Stimulated activated CD4-positive, alpha-beta T cell treated with anti-CD3 and anti-CD28 coated beads, TNF-alpha, amount 100 ng/mL, for 1 hour (primary cell): Measurements from ENCODE around the gene PSMD8.
"Not testable (repeated sequence)": the region's sequence is repeated elsewhere in the genome, so short reads cannot be mapped to it uniquely, and the experiment has no call there.

Experiments
- DNase-seq, 3 donors: peaks; one replicate each; pipeline ENCODE4 v3.0.0-alpha.2; 2020; ENCODE audit warnings: low read depth in 3 of 3, low spot score in 1 of 3

PSMD8 gene

GRCh38 chr19:38361633-38362075, 12.7 kb upstream of the PSMD8 start:
- peak in 1 of 3 donors; percentile 46 for DNase-seq

- peak; percentile 29 to 52 (median 35) for DNase-seq
Measured at GRCh38 chr19:38362076-38362945, 12.1 kb upstream of the PSMD8 start.

- not testable (repeated sequence) for DNase-seq
Measured at GRCh38 chr19:38362946-38363688, 11.3 kb upstream of the PSMD8 start.

GRCh38 chr19:38367041-38367440, 7.3 kb upstream of the PSMD8 start:
- DNase-seq: no peak

- DNase-seq: no peak
Measured at GRCh38 chr19:38369584-38369983, 4.8 kb upstream of the PSMD8 start.

GRCh38 chr19:38370299-38370698, 4.1 kb upstream of the PSMD8 start:
- DNase-seq: no peak

GRCh38 chr19:38371081-38371480, 3.3 kb upstream of the PSMD8 start:
- DNase-seq: no peak

- no peak for DNase-seq
Measured at GRCh38 chr19:38373907-38374331, 452 bp upstream of the PSMD8 start.

GRCh38 chr19:38375098-38375493, 725 bp downstream of the PSMD8 start:
- no peak for DNase-seq

GRCh38 chr19:38375748-38376147, 1.4 kb downstream of the PSMD8 start:
- DNase-seq: no peak

- no peak for DNase-seq
Measured at GRCh38 chr19:38376576-38376975, 2.2 kb downstream of the PSMD8 start.

- DNase-seq: no peak
Measured at GRCh38 chr19:38377052-38377451, 2.7 kb downstream of the PSMD8 start.

- no peak for DNase-seq
Measured at GRCh38 chr19:38378866-38379265, 4.5 kb downstream of the PSMD8 start.

- DNase-seq: no peak
Measured at GRCh38 chr19:38381138-38381537, 6.8 kb downstream of the PSMD8 start.

GRCh38 chr19:38383184-38383583, 8.8 kb downstream of the PSMD8 start:
- no peak for DNase-seq

GRCh38 chr19:38383743-38384142, 9.4 kb downstream of the PSMD8 start:
- no peak for DNase-seq

- DNase-seq: no peak
Measured at GRCh38 chr19:38384209-38385027, 10.0 kb downstream of the PSMD8 start.

GRCh38 chr19:38385057-38385803, 10.9 kb downstream of the PSMD8 start:
- DNase-seq: no peak

GRCh38 chr19:38385804-38386257, 11.5 kb downstream of the PSMD8 start:
- no peak for DNase-seq

GRCh38 chr19:38386300-38386970, 12.1 kb downstream of the PSMD8 start:
- DNase-seq: no peak
